HUES48 (cell line): ENCODE results near the gene SLC8A3.

Experiments used
- H3K27ac ChIP-seq: one replicate; pipeline ENCODE4 v1.7.0; 2013; ENCODE audit warnings: low read depth, low read length, inconsistent platforms
- H3K27me3 ChIP-seq: 2 replicates; pipeline ENCODE4 v1.6.1; 2013; ENCODE audit warnings: mild to moderate bottlenecking, low read length; ENCODE audit not compliant: control insufficient read depth, insufficient read depth
- H3K36me3 ChIP-seq: 2 replicates; pipeline ENCODE4 v1.6.1; 2013; ENCODE audit warnings: low read length; ENCODE audit not compliant: control insufficient read depth, insufficient read depth
- H3K4me1 ChIP-seq: 2 replicates; pipeline ENCODE4 v1.6.1; 2013; ENCODE audit warnings: mild to moderate bottlenecking, low read length; ENCODE audit not compliant: control insufficient read depth, insufficient read depth
- H3K4me3 ChIP-seq: 2 replicates; pipeline ENCODE4 v1.5.1; 2013; ENCODE audit warnings: mild to moderate bottlenecking, low read depth, low read length
- H3K9ac ChIP-seq: 2 replicates; pipeline ENCODE4 v1.6.1; 2013; ENCODE audit warnings: mild to moderate bottlenecking, low read depth, low read length, moderate library complexity
- H3K9me3 ChIP-seq: 2 replicates; pipeline ENCODE4 v1.6.1; 2013; ENCODE audit warnings: low read length; ENCODE audit not compliant: control insufficient read depth, insufficient read depth

Gene SLC8A3

DNA sequence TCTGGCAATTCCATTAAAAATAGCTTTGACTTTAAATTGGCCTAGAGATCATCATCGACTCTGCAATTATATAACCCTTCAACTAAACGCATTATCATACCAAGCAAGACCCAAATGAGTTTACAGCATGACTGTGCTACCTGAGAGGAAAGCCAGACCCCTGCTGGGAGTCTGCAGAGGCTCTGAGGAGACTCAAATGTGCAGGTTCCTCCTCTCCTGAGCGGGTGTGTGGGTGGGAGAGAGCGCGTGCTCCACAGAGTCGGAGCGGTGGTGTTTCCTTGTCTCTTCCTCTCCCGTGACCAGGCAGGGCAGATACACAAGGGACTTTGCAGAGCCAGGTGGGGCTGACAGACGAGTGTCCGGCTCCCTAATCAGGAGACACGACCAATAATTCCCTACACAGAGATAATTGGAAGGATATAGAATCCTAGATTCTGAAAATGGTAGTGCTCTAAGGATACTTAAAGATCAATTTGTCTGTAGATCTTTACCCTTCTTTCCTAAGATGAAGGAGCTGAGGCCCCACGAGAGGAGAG, 74.1 kb downstream of the SLC8A3 start:
- no peak overlapping the region for H3K9ac ChIP-seq
- H3K27ac ChIP-seq = no peak overlapping the region
- H3K9me3 ChIP-seq = no peaks in the 10 kb centered on the region
- H3K27me3 ChIP-seq = no peaks in the 10 kb centered on the region
- 0 out of 2 replicates have a peak, but pooled peaks cover 3% of the 10 kb centered on the region for H3K4me1 ChIP-seq
- no peaks in the 10 kb centered on the region for H3K36me3 ChIP-seq
- no peak overlapping the region for H3K4me3 ChIP-seq

DNA sequence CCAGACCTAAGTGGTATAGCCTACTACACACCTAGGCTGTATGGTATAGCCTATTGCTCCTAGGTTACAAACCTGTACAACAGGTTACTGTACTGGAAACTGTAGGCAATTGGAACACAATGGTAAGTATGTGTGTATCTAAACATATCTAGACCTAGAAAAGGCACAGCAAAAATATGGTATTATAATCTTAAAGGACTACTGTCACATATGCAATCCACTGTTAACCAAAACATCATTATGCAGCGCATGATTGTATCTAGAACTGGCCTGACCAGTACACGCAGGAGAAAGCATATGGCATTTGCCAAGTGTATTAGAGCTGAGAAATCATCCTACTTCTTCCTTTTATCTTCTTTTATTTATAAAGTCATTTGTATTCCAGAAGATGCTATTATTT, 75.5 kb downstream of the SLC8A3 start:
- Histone ChIP-seq H3K9me3 (no peaks in the 10 kb centered on the region), H3K4me1 (0 out of 2 replicates have a peak, but pooled peaks cover 3% of the 10 kb centered on the region), H3K27ac (no peak overlapping the region), H3K36me3 (no peaks in the 10 kb centered on the region), H3K4me3 (no peak overlapping the region), H3K27me3 (no peaks in the 10 kb centered on the region), H3K9ac (no peak overlapping the region)

DNA sequence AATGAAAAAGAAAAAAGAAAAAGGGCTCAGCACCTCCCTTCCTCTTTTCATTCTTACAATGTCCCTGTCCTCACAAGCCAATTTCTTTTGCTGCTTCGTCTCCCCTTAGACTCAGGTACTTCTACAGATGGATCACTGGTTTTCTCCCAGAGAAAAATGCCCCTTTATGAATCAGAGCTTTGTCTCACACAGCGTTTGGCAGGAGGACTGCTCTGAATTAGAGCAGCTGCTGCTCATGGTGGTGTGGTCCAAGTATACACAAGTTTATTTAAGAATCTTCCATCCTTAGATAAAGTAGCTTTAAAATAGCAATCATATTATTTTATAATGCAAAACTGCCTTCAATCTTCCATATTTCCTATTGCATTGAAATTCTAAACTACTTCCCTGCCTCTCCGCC, 80.3 kb downstream of the SLC8A3 start:
- H3K4me1 ChIP-seq = no peaks in the 10 kb centered on the region
- H3K36me3 ChIP-seq = no peaks in the 10 kb centered on the region
- H3K9ac ChIP-seq = no peak overlapping the region
- no peak overlapping the region for H3K27ac ChIP-seq
- no peaks in the 10 kb centered on the region for H3K27me3 ChIP-seq
- no peak overlapping the region for H3K4me3 ChIP-seq
- H3K9me3 ChIP-seq = no peaks in the 10 kb centered on the region

DNA sequence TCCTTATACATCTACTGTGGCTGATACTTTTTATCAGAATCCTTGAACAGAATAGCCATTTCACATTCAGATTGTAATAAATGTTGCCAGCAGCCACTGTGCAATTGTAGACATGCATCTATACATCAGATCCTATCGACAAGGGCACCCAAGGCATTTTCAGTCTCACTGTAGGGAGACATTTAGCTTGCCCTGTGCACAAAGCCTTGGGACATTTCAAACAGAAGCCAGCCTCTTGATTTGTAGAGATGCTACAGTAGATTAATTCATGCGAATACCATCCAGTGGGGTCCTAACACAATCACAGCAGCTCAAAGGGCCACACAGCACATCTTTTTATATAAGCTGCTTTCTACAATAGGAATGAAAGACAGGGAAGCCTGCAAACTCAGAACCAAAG, 81.4 kb downstream of the SLC8A3 start:
- H3K4me3 ChIP-seq = no peak overlapping the region
- H3K36me3 ChIP-seq = no peaks in the 10 kb centered on the region
- H3K27me3 ChIP-seq = no peaks in the 10 kb centered on the region
- H3K9me3 ChIP-seq = no peaks in the 10 kb centered on the region
- H3K4me1 ChIP-seq = no peaks in the 10 kb centered on the region
- H3K27ac ChIP-seq = no peak overlapping the region
- no peak overlapping the region for H3K9ac ChIP-seq

DNA sequence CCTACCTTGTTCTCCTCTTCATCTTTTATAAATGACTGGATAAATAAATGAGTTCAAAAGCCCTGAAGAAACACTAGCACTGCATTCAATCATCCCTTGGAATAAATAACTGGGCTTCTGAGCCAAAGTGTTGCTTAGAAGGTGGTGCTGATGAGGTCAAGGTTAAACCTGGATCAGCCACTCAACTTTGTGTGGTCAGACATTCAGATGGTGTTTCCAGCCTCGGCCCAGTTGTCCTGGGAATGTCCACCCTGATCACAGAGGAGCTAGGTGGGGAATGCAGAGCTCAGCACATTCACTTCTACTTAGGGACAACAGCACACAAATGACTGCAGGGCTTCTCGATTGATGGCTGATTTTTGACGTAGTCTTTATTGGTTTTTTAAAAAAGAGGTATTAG, 88.7 kb downstream of the SLC8A3 start:
- H3K4me3 ChIP-seq = no peak overlapping the region
- H3K27me3 ChIP-seq = no peaks in the 10 kb centered on the region
- H3K4me1 ChIP-seq = no peaks in the 10 kb centered on the region; the same call in 1 of the 2 replicates

DNA sequence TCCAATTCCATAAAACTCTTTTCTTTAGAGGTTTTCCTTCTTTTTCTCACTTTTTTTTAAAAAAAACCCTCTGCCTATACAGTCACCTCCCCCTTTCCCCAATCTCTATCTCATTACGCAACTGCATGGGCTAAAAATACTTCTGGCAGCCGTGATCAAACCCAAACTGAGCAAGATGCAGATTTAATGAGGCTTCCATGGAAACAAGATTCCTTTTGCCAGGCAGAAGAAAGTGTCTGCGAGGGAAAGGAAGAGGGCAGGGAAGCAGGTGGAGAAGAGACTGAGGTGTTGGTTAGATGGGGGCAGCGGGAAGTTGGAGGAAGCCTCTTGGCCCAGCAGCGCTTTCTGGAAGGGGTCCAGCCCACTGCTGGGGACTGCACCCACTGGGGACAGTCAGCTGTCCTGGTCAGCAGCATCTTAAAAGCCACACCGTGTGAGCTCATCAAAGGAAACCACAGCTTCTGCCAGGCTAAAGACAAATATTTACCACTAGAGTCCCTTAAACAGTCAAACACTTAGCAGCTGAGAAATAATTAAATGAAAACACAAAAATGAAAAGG, 90.4 kb downstream of the SLC8A3 start:
- H3K27ac ChIP-seq = no peak overlapping the region
- peaks cover 6% of the 10 kb centered on the region; the same call in 1 of the 2 replicates for H3K4me1 ChIP-seq
- no peak overlapping the region for H3K9ac ChIP-seq
- no peaks in the 10 kb centered on the region for H3K27me3 ChIP-seq
- no peaks in the 10 kb centered on the region for H3K36me3 ChIP-seq
- no peak overlapping the region for H3K4me3 ChIP-seq
- no peaks in the 10 kb centered on the region for H3K9me3 ChIP-seq

More for the DNA sequence above, 88.7 kb downstream of the SLC8A3 start:
- Histone ChIP-seq H3K27ac (no peak overlapping the region), H3K9ac (no peak overlapping the region), H3K9me3 (no peaks in the 10 kb centered on the region), H3K36me3 (no peaks in the 10 kb centered on the region)

DNA sequence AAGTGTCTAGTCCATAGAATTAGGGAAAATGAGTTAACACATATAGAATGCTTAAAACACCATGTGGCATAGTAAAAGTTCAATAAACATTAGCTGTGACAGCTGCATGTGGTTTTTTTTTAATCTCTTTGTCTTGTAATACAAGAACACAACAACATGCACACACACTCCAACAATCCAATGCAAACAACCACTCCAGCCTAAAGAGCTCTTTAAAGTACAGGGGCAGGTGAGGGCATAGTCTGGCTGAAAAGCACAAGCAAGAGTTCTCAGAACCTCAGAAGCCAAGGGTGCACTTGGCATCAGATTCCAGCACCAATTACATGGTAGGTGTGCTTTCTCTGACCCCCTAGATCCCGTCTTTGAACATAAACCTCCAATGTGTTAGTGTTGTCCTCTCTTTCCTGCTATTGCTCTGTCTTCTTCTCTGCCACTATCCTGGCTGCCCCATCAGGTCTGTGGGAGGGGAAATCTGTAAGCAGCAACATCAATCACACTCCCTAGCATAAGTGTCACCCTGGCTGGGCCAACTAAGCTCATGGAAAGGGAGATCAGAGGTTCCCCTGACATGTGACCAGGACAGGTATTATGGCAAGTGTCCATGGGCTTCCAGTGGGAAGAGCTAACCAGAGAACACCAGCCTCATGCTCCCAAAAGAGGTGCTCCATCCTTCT, 91.0 kb downstream of the SLC8A3 start:
- Histone ChIP-seq H3K4me1 (peaks cover 6% of the 10 kb centered on the region; the same call in 1 of the 2 replicates), H3K4me3 (no peak overlapping the region), H3K9me3 (no peaks in the 10 kb centered on the region), H3K27ac (no peak overlapping the region), H3K36me3 (no peaks in the 10 kb centered on the region), H3K9ac (no peak overlapping the region), H3K27me3 (no peaks in the 10 kb centered on the region)

DNA sequence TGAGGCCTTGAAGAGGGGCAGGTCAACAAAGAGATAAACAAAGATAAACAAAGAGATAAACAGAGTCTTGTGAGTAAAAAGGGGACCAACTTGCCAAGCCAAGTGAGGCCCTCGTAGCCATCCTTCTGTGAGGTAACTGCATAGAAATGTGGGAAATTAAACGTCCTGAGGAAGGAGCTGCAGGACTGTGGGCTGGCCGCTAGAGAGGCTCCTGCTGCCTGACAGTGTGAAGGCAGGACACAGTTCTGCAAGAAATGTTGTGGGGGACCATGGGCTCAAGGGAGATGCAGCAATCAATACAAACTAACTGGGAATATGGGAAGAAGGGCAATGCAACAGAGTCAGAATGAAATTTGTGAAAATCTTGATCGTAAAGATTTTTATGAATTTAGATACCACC, 91.9 kb downstream of the SLC8A3 start:
- peaks cover 6% of the 10 kb centered on the region; the same call in 1 of the 2 replicates for H3K4me1 ChIP-seq
- no peaks in the 10 kb centered on the region for H3K27me3 ChIP-seq
- no peaks in the 10 kb centered on the region for H3K36me3 ChIP-seq

DNA sequence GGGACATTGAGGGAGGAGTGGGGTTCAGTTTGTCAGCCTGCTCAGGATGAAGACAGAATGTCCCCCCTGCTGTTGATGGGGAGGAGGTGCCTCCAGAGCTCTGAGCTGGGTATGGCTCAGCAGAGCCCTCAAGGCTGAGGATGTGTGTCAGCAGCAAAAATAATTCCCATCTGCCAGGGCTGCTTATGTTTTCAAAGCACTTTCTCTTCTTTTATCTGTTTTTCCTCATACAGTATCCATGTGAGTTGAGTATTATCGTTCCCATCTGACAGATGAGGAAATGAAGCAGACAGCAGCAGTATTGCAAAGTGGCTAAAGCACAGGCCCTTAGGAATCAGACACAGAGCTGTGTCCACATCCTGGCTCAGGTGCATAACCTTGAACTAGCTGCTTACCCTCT, 94.1 kb downstream of the SLC8A3 start:
- Histone ChIP-seq H3K9ac (no peak overlapping the region), H3K9me3 (no peaks in the 10 kb centered on the region)

More for the DNA sequence above, 91.9 kb downstream of the SLC8A3 start:
- no peak overlapping the region for H3K9ac ChIP-seq
- no peak overlapping the region for H3K4me3 ChIP-seq
- no peak overlapping the region for H3K27ac ChIP-seq
- H3K9me3 ChIP-seq = no peaks in the 10 kb centered on the region

DNA sequence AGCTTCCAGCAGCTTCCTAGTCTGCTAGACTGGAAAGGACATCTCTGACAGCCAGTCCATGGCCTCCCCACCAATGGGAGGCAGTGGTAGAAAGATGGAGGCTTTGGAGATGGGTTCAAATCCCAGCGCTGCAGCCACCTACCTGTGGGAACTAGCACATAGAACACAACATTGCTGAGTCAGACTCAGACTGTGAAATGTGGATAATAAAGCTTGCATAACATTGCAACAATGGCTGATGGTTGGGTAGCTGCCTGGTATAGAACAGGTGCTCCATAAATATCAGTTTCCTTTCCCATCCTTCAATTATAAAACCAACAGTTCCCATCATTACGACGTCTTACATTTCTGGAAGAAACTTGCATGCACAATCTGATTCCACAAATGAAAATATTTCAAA, 94.6 kb downstream of the SLC8A3 start:
- H3K27me3 ChIP-seq = no peaks in the 10 kb centered on the region
- no peaks in the 10 kb centered on the region for H3K9me3 ChIP-seq
- peaks cover 6% of the 10 kb centered on the region; the same call in 1 of the 2 replicates for H3K4me1 ChIP-seq
- no peaks in the 10 kb centered on the region for H3K36me3 ChIP-seq
- no peak overlapping the region for H3K9ac ChIP-seq
- H3K27ac ChIP-seq = no peak overlapping the region
- H3K4me3 ChIP-seq = no peak overlapping the region

More for the DNA sequence above, 94.1 kb downstream of the SLC8A3 start:
- no peaks in the 10 kb centered on the region for H3K27me3 ChIP-seq
- no peaks in the 10 kb centered on the region for H3K36me3 ChIP-seq
- H3K4me3 ChIP-seq = no peak overlapping the region
- peaks cover 6% of the 10 kb centered on the region; the same call in 1 of the 2 replicates for H3K4me1 ChIP-seq
- H3K27ac ChIP-seq = no peak overlapping the region

DNA sequence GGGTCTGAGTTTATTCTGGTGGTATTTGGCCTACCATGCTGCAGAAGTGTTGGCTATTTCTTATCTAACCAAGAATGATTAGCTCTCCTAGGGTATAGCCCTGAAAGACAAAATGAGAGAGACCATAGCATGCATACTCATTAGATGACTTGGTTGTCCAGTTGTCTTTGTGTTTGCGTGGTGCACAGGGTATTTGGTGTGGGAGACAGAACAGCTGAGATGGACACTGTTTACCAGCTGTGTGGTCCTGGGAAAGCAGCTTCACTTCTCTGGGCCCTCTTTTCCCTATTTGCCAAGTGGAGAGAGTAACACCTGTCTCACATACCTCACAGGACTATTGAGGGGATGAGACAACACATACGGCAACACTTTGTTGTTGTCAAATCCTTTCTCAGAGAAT, 95.6 kb downstream of the SLC8A3 start:
- no peaks in the 10 kb centered on the region for H3K36me3 ChIP-seq
- peaks cover 6% of the 10 kb centered on the region; the same call in 1 of the 2 replicates for H3K4me1 ChIP-seq
- no peak overlapping the region for H3K4me3 ChIP-seq
- no peaks in the 10 kb centered on the region for H3K9me3 ChIP-seq
- no peaks in the 10 kb centered on the region for H3K27me3 ChIP-seq
- no peak overlapping the region for H3K27ac ChIP-seq
- no peak overlapping the region for H3K9ac ChIP-seq
